ENCODE measurements around the gene SLC38A1. TPM values are rescaled to one million over a fixed set of nuclear protein-coding genes. Genes with fewer than 3 reads are reported as not detected.
"Not testable (repeated sequence)": the region's sequence is repeated elsewhere in the genome, so short reads cannot be mapped to it uniquely, and the experiment has no call there.

Gene SLC38A1
- 76.6 TPM for polyA plus RNA-seq (ENCODE audit: insufficient read length)
- long read RNA-seq, donor 1, full-length matches to known transcripts: 11 of 11 reads
- long read RNA-seq, donor 1, partial matches to known transcripts: 0 of 11 reads
- long read RNA-seq, donor 1, other reads (novel, unspliced or antisense): 0 of 11 reads
- long read RNA-seq, donor 2, full-length matches to known transcripts: 8 of 18 reads
- long read RNA-seq, donor 2, partial matches to known transcripts: 10 of 18 reads
- long read RNA-seq, donor 2, other reads (novel, unspliced or antisense): 0 of 18 reads
- long read RNA-seq, donor 3, full-length matches to known transcripts: 5 of 13 reads
- long read RNA-seq, donor 3, partial matches to known transcripts: 8 of 13 reads
- long read RNA-seq, donor 3, other reads (novel, unspliced or antisense): 0 of 13 reads
- long read RNA-seq, donor 4, partial matches to known transcripts: 0 of 1 reads
- long read RNA-seq, donor 4, other reads (novel, unspliced or antisense): 0 of 1 reads
- long read RNA-seq, donor 5, full-length matches to known transcripts: 6 of 14 reads
- long read RNA-seq, donor 5, partial matches to known transcripts: 8 of 14 reads
- long read RNA-seq, donor 5, other reads (novel, unspliced or antisense): 0 of 14 reads
- long read RNA-seq, donor 6, full-length matches to known transcripts: 6 of 6 reads
- long read RNA-seq, donor 6, partial matches to known transcripts: 0 of 6 reads
- long read RNA-seq, donor 6, other reads (novel, unspliced or antisense): 0 of 6 reads
- long read RNA-seq, donor 7, full-length matches to known transcripts: 8 of 8 reads
- long read RNA-seq, donor 7, partial matches to known transcripts: 0 of 8 reads
- long read RNA-seq, donor 7, other reads (novel, unspliced or antisense): 0 of 8 reads
- long read RNA-seq, donor 8, partial matches to known transcripts: 0 of 2 reads
- long read RNA-seq, donor 8, other reads (novel, unspliced or antisense): 0 of 2 reads

GRCh38 chr12:46268583-46269428 is at the start of gene SLC38A1:
SLC38A1 (minus strand) TSS chr12:46269043; CDS start chr12:46239800, 29,243 bp downstream.
- DNase-seq: peak; percentile 80

GRCh38 chr12:46318037-46318436 is 49.2 kb upstream of the SLC38A1 start:
- no peak for DNase-seq

- no peak for DNase-seq
Observed at GRCh38 chr12:46304070-46304469, 35.2 kb upstream of the SLC38A1 start.

GRCh38 chr12:46303039-46303666 is 34.3 kb upstream of the SLC38A1 start:
- DNase-seq: no peak

- DNase-seq: no peak
Observed at GRCh38 chr12:46300910-46301309, 32.1 kb upstream of the SLC38A1 start.

- DNase-seq: no peak
Observed at GRCh38 chr12:46299851-46300250, 31.0 kb upstream of the SLC38A1 start.

- no peak for DNase-seq
Observed at GRCh38 chr12:46298261-46298660, 29.4 kb upstream of the SLC38A1 start.

- no peak for DNase-seq
Observed at GRCh38 chr12:46296822-46297221, 28.0 kb upstream of the SLC38A1 start.

- DNase-seq: no peak
Observed at GRCh38 chr12:46292754-46293402, 24.0 kb upstream of the SLC38A1 start.

- not testable (repeated sequence) for DNase-seq
Observed at GRCh38 chr12:46291953-46292352, 23.1 kb upstream of the SLC38A1 start.

- not testable (repeated sequence) for DNase-seq
Observed at GRCh38 chr12:46285177-46285576, 16.3 kb upstream of the SLC38A1 start.

- DNase-seq: no peak
Observed at GRCh38 chr12:46282829-46283228, 14.0 kb upstream of the SLC38A1 start.

GRCh38 chr12:46276756-46277155 is 7.9 kb upstream of the SLC38A1 start:
- no peak for DNase-seq

GRCh38 chr12:46271863-46272262 is 3.0 kb upstream of the SLC38A1 start:
- DNase-seq: no peak

GRCh38 chr12:46269429-46270241 is 792 bp upstream of the SLC38A1 start:
- peak; percentile 42 for DNase-seq

GRCh38 chr12:46267825-46268582 is 839 bp downstream of the SLC38A1 start:
- no peak for DNase-seq

GRCh38 chr12:46267575-46267824 is 1.3 kb downstream of the SLC38A1 start:
- DNase-seq: no peak

GRCh38 chr12:46266869-46267574 is 1.8 kb downstream of the SLC38A1 start:
- peak; percentile 57 for DNase-seq

GRCh38 chr12:46266382-46266791 is 2.5 kb downstream of the SLC38A1 start:
- DNase-seq: peak; percentile 45

All from left kidney (tissue), 8 donors.